ENCODE data around the gene PALLD. TPM values are rescaled to one million over a fixed set of nuclear protein-coding genes. Genes with fewer than 3 reads are reported as not detected.

PALLD gene
- total RNA-seq, 1 donor from 2014 or later, result 396 TPM

DNA sequence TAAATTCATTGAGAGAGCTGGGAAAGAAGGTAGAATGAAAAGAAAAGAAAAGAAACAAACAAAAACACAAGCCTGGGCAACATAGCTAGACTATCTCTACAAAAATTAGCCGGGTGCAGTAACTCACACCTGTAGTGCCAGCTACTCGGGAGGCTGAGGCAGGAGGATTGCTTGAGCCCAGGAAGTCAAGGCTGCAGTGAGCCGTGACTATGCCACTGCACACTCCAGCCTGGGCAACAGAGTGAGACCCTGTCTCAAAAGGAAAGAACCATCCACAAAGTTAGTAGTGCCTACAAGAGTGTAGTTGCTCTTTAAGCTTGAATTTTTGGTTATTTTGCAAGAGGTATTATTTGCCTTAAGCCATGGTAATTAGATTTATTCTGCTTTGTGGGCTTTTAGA, 355.5 kb downstream of the PALLD start:
- H3K36me3 Mint-ChIP-seq (ENCODE audit: unreplicated experiment), result peaks cover 36% of the 10 kb centered on the region
- TF ChIP-seq, protein P1, sequence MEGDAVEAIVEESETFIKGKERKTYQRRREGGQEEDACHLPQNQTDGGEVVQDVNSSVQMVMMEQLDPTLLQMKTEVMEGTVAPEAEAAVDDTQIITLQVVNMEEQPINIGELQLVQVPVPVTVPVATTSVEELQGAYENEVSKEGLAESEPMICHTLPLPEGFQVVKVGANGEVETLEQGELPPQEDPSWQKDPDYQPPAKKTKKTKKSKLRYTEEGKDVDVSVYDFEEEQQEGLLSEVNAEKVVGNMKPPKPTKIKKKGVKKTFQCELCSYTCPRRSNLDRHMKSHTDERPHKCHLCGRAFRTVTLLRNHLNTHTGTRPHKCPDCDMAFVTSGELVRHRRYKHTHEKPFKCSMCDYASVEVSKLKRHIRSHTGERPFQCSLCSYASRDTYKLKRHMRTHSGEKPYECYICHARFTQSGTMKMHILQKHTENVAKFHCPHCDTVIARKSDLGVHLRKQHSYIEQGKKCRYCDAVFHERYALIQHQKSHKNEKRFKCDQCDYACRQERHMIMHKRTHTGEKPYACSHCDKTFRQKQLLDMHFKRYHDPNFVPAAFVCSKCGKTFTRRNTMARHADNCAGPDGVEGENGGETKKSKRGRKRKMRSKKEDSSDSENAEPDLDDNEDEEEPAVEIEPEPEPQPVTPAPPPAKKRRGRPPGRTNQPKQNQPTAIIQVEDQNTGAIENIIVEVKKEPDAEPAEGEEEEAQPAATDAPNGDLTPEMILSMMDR (IDR thresholded peaks at IDR 0.05), result no peak
- H3K27ac Mint-ChIP-seq (ENCODE audit: unreplicated experiment), result peak overlapping the region; percentile 84
- H3K27me3 Mint-ChIP-seq (ENCODE audit: unreplicated experiment), result no peaks in the 10 kb centered on the region
- no peak for DNase-seq (ENCODE audit: extremely low spot score, unreplicated experiment)
- H3K4me1 Mint-ChIP-seq (ENCODE audit: unreplicated experiment), result peaks cover 76% of the 10 kb centered on the region
- no peaks in the 10 kb centered on the region for H3K9me3 Mint-ChIP-seq (ENCODE audit: unreplicated experiment)
- H3K4me3 Mint-ChIP-seq (ENCODE audit: unreplicated experiment), result no peak overlapping the region

DNA sequence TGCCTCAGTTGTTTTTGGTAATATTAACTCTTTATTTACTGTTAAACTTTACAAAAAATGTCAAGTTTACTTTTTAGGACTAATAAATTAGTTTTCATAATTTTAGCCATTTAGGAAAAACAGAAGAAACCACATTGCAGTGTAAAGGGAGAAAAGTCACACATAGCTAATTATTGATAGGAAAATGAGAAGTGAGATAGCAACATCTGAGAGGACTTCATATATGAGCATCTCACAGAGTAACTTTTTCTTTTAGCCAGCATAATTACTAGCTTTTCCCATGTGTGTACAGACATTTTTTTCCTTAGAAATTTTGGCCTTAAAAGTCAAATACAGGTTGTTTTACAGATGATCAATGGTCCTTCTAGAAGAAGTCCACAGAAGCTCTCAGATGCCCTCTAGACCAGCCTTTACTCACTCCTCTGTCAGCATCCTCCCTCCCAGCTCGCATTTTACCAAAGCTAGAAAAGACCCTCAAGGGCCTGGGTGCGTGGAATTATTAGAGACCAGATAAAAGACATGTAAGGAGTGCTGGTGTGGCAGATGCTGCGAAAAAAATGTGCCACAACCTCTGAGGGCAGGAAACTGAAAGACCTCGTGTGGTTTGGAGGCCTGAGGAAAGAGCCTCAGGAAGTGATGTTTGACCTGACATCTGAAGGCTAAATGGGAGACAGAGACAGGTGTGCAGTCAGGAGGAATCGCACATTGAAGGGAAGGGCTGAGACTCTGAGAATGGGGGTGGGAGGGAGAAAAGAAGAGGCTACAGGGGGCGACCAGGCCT, 356.3 kb downstream of the PALLD start:
- no peak for DNase-seq (ENCODE audit: extremely low spot score, unreplicated experiment)
- Mint-ChIP-seq H3K4me3 (ENCODE audit: unreplicated experiment) (no peak overlapping the region), H3K9me3 (ENCODE audit: unreplicated experiment) (no peaks in the 10 kb centered on the region), H3K4me1 (ENCODE audit: unreplicated experiment) (peaks cover 78% of the 10 kb centered on the region), H3K36me3 (ENCODE audit: unreplicated experiment) (peaks cover 37% of the 10 kb centered on the region), H3K27ac (ENCODE audit: unreplicated experiment) (peak overlapping the region; percentile 84), H3K27me3 (ENCODE audit: unreplicated experiment) (no peaks in the 10 kb centered on the region)
- TF ChIP-seq, protein P1 (IDR thresholded peaks at IDR 0.05), result no peak

DNA sequence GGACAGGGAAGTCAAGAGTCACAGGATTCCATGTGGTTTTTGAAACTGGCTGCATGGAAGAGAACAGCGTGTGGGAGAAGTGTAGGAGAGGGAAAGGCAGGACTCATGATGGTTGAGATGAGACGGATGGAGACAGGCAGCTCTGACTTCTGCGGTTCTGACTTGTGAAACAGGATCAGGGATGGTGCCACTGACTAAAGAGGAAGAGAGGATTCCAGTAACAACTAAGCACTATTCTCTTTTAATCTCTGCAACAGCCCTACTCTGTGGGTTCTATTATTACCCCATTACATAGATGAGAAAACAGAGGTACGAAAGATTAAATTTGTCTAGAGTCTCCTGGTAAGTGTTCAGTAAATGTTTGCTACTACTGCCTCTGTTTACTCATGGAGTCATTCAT, 356.9 kb downstream of the PALLD start:
- no peak overlapping the region for H3K4me3 Mint-ChIP-seq (ENCODE audit: unreplicated experiment)
- no peaks in the 10 kb centered on the region for H3K9me3 Mint-ChIP-seq (ENCODE audit: unreplicated experiment)
- TF ChIP-seq, protein P1 (IDR thresholded peaks at IDR 0.05), result no peak

DNA sequence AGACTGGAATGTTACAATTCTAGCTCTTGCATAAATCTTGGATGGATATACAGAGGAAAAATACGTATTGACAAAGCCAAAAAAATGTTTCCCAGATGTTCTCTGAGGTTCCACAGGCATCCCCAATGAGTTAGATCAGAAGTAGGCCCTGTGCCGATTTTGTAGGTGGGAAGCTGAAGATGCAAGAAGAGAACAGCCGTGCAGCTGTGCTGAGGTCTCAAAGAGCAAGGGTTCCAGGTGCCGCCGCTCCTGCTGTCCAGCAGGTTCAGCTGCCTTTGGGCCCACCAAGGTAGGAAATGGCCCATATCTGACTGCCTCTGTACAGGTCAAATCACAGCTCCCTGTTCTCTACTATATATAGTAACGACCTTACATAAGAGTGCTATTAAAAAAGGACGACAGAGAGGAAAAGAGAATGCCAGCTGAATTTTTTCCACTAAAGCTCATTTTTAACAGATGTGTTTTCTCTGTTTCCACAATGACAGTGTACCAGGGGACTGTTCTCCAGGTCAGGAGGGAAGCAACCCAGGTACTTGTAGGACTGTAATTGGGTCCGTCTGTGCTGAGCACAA, 357.6 kb downstream of the PALLD start:
- Mint-ChIP-seq H3K36me3 (ENCODE audit: unreplicated experiment) (peaks cover 42% of the 10 kb centered on the region), H3K4me1 (ENCODE audit: unreplicated experiment) (peaks cover 77% of the 10 kb centered on the region), H3K27ac (ENCODE audit: unreplicated experiment) (peak overlapping the region; percentile 84), H3K4me3 (ENCODE audit: unreplicated experiment) (no peak overlapping the region), H3K9me3 (ENCODE audit: unreplicated experiment) (no peaks in the 10 kb centered on the region), H3K27me3 (ENCODE audit: unreplicated experiment) (no peaks in the 10 kb centered on the region)
- no peak for DNase-seq (ENCODE audit: extremely low spot score, unreplicated experiment)
- TF ChIP-seq, protein P1 (IDR thresholded peaks at IDR 0.05), result no peak

More for the DNA sequence above, 356.9 kb downstream of the PALLD start:
- Mint-ChIP-seq H3K27ac (ENCODE audit: unreplicated experiment) (peak overlapping the region; percentile 84), H3K27me3 (ENCODE audit: unreplicated experiment) (no peaks in the 10 kb centered on the region), H3K4me1 (ENCODE audit: unreplicated experiment) (peaks cover 77% of the 10 kb centered on the region), H3K36me3 (ENCODE audit: unreplicated experiment) (peaks cover 37% of the 10 kb centered on the region)
- DNase-seq (ENCODE audit: extremely low spot score, unreplicated experiment), result no peak

DNA sequence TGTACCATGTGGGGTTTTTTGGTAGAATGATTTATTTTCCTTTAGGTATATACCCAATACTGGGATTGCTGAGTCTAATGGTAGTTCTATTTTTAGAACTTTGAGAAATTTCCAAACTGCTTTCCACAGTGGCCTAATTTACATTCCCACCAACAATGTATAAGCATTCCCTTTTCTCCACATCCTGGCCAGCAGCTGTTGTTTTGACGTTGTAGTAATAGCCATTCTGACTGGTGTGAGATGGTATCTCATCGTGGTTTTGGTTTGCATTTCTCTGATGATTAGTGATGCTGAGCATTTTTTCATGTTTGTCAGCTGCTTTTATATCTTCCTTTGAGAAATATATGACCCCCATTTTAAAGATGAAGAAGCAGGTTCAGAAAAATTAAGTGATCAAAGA, 359.5 kb downstream of the PALLD start:
- Mint-ChIP-seq H3K4me1 (ENCODE audit: unreplicated experiment) (peaks cover 78% of the 10 kb centered on the region), H3K27ac (ENCODE audit: unreplicated experiment) (peak overlapping the region; percentile 88)

More for the DNA sequence above, 359.5 kb downstream of the PALLD start:
- Mint-ChIP-seq H3K9me3 (ENCODE audit: unreplicated experiment) (no peaks in the 10 kb centered on the region), H3K36me3 (ENCODE audit: unreplicated experiment) (peaks cover 46% of the 10 kb centered on the region), H3K27me3 (ENCODE audit: unreplicated experiment) (no peaks in the 10 kb centered on the region), H3K4me3 (ENCODE audit: unreplicated experiment) (no peak overlapping the region)
- DNase-seq (ENCODE audit: extremely low spot score, unreplicated experiment), result no peak
- TF ChIP-seq, protein P1 (IDR thresholded peaks at IDR 0.05), result no peak

All from osteocyte (in vitro differentiated cells).